ENCODE results near the gene GABRQ.
A peak's percentile ranks its signal among the peaks of the same experiment; 100 is the strongest.

Gene GABRQ

DNA sequence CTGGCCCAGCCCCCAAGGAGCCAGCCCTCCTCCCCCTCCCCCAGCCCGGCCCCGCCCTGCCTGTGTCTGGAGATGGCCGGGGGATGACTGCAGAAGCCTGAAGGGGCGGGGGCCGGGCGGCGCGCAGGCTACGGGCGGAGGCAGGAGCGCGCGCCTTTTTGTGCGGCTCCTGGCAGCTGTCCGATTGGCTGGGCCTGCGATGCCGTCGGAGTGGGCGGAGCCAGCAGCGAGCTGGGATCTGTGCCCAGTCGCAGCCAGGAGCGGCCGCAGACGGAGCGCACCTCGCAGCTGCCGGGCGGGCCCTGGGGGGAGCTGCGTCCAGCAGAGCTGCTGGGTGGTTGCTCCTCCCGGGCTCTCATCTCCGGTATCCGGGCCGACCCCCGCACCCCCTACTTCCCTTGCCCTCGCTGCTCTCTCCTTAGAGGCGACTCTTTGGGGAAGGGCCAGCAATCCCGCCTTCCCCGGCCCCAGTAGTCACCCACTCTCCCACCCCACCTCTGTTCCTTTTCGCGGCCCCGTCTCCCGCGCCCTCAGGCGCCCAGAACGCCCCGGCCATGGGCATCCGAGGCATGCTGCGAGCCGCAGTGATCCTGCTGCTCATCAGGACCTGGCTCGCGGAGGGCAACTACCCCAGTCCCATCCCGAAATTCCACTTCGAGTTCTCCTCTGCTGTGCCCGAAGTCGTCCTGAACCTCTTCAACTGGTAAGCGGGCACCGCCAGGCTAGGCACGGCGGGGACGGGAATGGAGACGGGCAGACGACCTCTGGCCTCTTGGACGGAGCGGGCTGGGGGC is at the start of gene GABRQ:
GABRQ (plus strand) TSS at position 247 of the 794 bp plus-strand sequence; CDS start at position 555, 308 bp downstream.
- DNase-seq, result no peak

DNA sequence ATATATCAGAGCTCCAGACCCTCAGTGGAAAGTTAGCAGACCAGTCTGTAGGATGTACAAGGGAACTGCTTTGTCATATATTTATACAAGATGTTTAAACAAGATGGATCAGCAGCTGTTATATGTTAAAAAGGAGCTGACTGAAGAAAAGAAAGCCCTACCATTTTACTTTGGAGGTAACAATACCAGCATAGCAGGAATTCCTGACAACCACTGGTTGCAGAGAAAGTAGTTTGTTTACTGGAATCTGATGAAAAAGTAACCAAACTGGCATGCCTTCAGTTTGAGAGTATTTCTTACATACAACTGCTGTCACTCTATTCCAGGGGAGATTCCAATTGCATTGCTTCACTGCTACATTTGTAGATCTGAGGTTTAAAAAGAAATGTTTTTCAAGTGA is 49.5 kb upstream of the GABRQ start:
- DNase-seq, result no peak

DNA sequence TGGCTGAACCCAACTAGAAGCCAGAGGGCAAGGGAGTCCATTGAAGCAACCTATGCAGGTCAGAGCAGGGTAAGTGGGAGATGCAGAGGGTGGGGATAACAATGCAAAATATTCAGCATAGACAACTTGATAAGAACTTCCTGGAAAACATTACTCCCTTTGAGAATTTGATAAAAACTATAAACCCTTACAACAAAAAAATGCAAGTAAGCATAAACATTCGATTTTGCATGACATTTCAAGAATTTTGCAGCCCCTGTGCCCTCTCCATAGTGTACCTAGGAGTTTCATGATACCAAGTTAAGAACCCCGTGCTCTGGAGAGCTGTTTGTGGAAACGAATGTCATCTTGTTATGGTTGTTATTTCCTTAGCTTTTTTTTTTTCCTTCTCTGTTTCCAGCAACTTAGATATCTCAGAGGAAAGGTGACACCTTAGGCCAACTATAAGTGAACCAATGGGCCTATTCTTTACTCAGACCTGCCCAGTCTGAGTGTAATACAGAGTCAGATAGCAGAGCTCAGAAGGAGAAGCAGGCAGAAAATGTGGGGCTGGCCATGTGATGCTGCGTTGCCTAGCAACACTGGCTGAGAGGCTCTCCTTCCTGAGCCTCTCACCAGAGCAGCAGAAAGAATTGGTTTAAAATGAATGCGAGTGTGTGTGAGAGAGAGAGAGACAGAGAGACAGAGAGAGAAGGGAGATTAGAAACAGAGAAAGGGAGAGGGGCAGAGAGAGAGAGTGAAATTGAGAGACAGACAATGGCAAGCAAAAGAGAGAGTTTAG is 36.7 kb upstream of the GABRQ start:
- DNase-seq, result no peak

DNA sequence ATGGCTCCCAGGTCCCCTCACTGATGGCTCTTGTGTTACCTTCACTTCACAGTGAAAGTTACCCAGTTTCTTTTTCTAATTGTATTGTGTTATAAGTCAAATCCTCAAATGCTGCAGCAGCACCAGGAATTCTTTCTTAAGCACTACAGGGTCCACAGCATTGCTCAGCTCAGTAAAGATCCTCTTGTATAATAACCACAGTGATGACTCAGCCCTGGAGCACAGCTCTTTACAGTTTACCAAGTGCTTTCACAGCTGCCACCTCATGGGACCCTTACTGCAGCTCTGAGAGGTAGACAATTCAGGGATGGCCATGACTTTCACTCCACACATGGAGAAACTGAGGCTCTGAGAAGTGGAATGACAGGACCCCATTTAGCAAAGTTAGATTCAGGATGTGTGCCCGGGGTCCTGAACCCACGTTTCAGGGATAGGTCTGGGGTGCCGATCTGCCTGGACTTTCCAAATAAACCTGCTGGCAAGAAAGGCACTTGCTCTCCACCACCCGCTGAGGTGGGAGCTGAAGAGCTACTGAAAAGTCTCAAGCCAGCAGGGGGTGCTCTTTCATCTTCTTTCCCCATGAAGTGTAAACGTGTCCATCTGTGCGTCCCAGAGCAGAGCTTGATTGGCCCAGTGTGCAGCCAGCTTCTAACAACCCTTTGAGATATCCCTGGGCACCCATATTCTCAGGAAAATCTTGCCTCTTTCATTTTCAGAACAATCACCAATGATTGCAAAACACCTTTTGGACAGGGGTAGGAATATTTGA is 35.7 kb upstream of the GABRQ start:
- no peak for DNase-seq

DNA sequence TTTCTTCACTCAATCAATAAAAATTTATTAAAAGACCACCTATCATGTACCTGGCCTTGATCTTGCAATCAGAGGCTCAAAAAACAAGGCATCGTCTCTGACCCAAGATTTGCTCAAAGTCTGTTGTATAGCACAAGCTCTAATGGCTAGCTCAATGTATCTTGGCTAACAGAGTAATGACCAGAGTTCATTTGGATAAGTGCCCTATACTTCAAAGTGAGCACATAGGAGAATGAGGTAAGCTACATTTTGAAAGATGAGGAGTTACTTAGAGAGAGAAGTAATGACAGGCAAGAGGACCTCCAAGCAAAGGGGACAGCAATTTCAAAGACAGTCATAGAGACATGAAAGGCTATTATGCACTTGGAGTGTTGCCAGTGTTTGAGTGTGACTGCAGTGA is 22.9 kb upstream of the GABRQ start:
- no peak for DNase-seq

DNA sequence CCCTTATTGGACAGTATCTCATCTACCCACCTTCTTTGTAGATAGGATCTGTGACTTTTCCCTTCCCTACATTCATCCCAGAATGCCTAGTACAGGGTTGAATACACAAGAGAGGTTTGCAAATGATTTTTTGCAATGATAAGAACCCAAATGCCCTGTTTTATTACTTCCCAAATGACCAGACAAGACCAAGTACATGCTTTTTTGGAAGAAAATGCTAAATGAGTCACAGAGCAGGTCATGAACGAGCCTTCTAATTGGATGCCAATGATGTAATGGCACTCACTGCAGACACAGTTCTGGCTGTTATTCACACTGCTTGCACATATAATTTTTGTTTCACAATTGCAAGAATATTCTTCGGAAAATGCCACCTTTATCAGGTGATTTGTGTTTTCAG is 17.8 kb upstream of the GABRQ start:
- DNase-seq, result no peak

DNA sequence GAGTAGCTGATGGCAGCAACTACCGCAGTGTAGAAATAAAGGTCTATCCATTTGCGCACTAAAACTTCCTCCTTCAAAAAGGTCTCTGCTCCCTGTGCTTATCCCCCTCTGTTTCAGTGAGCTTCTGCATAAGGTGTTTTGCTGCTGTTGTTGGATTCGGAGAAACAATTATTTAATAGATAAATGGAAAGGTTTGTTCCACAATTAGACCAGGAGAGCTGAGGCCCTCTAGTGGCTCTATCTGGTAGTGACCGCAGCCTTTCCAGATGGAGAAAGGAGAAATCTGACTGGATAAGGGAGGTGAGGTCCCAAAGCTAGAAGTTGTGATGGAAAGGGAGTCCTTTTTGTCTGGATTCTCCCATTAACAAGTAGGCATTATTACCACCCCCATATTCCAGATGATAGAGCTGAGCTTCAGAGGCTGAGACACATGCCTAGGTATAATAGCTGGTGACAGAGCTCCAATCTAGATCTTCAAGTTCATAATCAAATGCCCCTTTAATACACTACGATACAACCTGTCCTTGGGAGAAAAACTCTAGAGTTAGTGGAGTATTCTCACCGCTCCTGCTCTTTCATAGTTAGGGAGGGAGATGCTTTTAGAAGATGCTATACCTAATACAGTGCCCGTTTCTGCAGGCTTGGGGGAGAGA is 5.1 kb upstream of the GABRQ start:
- DNase-seq, result peak in 2 of 4 experiments; percentile 0 to 4

DNA sequence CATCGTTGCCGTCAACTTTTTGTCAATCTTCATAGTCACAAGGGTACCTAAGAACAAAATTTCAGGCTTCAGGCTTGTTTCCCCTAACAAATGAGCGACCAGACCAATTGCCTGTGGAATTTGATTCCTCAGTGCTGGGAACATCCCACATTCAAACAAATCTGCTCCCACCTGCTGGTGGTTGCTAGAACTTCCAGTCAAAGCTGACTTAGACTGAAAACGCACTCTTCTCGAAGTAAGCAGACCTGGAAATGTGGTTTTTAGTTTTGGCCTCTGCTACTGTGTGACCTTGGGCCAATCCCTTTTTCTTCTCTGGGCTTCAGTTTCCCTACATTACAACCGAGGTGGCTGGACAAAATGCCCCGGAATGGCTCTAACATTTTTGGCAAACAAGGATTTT is 1.8 kb upstream of the GABRQ start:
- DNase-seq, result no peak

DNA sequence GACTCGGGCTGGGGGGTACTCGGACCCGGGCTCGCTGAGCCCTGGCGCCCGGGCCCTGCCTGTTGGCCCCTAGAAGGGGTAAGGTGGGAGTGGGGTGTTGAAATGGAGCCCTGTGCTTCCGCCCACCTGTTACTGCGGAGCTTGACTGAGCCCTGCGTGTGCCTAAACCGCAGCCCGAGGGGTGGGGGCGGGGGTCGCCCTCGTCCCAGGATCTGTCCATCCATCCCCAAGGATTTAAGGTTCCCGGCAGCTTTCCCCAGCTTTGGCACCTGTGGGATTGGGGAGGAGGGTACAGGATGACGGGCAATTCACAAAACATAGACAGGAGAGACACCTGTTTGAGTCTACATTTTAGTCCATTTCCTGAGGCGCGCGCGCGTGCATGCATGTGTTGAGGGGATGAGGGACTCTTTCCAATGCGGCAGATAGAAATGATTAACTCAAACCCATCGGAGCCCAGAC is 779 bp downstream of the GABRQ start:
- no peak for DNase-seq

DNA sequence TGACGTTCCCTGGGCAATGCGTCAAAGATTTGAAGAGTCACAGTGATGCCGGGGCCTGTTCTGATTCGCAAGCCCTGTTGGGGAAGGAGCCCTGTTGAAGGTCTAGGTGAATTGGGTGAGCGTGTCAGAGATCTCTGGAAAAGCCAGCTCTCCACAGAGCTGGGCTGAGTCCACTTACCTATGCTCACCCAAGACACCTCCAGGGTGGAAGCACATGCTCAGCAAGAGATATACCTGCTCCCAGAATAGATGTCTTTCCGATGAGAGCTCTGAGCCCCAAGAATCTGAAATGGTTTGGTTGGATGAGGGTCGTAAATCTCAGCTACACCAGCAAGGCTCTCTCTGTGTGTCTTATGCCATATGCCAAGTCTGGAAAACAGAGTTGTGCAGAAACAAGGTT is 1.7 kb downstream of the GABRQ start:
- no peak for DNase-seq

DNA sequence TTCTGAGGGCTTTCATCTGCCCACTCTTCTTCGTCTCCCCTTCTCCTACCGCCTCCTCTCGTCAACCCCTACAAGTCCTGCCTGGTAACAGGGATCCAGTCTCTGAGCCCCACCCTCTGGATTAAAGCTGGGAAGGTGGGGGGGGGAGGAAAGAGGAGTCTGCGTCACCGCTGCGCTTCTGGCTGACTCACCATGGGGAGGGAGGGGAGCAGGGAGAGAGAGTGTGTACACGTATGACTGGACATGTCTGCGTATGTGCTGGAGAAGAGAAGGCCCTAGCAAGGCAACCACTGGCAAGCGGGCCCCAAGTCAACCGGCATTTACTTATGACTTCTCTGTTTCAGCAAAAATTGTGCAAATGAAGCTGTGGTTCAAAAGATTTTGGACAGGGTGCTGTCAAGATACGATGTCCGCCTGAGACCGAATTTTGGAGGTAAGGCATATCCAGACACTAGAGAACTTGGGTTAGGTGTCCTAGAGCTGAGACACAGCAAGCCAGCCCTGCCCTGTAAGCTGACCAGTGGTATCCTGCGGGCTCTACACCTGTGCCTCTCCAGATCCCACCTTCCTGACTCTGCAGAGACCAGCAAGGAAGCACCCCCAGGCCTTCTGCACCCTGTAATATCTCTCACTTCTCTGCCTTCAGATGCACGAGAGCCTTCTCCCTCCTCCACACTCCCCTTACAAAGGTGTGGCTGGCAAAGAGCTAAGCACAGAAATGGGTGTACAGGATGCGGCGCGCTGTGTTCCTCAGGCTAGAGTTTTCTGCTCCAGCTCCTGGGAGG is 2.5 kb downstream of the GABRQ start:
- DNase-seq, result no peak

DNA sequence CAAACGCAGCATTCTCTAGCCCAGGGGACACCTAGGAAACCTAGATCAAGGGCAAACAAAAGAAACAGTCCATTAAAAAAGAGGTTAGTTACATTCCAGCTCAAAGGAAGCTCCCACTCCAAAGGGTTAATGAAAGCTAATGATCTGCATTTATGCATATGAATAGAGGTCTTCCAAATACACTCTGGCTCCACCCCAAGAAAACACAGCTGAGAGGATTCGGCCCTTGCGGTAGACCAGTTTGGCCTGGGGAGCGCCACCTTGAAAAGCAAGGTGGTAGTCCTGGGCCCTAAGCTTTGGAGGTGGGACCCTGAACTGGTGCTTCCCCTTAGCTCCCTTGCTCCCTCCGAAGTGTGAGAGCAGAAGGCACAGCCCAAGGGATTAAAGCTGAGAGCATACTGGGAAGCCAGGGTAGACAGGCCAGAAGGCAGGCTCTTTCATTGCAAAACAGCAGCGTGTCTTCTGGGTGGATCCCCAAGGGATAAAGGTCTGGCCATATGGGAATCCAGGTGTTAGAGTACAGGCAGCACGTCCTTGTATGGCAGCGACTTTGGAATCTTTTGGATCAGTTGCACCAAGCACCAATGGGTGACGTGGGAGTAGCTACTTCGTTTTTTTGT is 3.7 kb downstream of the GABRQ start:
- DNase-seq, result no peak

DNA sequence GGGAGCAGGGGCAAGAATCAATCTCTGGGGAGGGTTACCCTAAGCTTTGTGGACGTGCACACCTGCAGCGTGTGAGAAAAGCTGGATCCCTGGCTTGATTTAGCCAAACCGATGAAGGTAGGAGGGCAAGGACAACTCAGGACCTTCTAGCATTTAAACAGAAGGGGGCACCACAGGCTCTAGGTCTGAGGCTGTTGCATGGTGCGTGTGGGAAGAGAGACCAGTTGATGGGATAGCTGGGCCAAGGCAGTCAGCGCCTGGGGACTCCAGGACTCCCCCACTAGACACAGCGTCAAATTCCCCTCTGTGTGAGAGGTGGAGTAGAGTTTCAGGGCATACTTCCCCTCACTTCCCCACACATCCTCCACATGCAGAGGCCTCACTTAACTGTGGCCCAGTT is 4.3 kb downstream of the GABRQ start:
- no peak for DNase-seq

DNA sequence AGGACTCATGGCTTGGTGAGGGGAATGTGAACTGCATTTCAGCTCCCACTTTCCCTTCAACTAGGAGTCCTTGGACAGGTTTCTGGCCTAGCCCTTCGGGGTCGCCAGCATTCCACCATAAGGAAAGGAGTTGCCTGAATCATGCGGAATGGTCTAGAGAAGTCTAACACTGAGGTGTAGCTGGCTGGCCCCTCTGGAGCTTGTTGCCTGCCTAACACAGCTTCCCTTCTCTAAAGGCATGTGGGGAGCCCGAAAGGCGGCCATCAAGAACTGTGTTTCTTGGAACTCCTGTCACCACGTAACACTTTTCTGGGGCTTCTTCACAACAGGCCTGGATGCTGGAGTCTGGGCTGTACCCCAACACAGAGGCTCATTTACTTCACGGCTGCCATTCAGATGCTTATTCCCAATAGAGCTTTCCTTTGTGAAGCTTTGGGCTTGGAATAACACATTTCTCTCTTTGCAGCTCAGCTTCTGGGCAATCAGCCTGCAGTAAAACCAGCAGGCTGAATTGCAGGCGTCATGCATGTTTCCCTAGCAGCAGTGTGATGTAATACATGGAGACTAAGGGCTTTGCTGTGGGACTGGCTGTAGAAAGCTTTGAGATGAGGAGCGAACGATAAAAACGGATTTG is 5.4 kb downstream of the GABRQ start:
- no peak for DNase-seq

DNA sequence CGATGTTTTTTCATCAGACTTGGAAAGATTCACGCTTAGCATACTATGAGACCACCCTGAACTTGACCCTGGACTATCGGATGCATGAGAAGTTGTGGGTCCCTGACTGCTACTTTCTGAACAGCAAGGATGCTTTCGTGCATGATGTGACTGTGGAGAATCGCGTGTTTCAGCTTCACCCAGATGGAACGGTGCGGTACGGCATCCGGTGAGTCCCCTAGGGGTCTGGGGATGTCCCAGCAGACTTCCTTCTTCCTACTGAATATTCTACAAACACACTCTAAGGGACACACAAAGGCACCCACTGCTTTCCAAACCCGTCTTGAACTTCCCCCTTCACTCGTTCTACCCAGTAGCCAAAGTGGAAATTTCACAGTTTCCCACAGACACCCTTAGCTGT is 9.3 kb downstream of the GABRQ start:
- no peak for DNase-seq

DNA sequence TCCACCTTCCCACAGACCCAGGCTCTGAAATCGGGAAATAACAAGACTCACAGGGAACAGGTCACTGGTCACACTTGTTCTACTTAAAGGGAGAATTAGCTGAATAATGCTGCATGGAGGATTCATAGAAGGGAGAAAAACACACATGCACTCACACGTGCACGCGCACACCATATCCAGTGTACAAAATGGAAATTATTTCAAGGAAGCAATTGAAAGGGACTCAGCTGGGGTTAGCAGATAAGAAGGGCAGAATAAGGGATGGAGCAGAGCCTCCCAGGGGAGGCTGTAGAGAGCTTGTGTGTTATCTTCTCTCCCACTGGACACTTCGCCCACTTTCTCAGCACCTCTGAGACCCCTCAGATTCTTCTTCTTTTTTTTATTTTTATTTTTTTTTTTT is 10.3 kb downstream of the GABRQ start:
- no peak for DNase-seq

DNA sequence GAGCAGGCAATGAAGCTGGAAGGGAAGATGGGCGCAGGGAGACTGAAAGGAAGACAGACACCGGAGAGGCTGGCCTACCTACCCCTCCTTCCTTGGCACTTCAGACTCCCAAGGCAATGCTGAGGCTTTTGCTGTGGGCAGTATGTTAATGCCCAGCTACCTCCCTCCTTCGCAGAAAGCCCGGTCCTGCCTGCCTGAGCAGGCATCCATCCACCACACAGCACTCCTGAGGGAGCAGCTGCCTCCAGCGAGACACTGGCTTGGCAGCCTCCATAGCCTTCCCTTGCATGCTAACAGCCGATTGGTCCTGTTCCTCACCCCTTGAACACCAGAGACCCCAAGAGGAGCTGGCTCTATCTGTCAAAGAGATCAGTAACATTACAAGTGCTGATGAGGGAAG is 14.4 kb downstream of the GABRQ start:
- no peak for DNase-seq

DNA sequence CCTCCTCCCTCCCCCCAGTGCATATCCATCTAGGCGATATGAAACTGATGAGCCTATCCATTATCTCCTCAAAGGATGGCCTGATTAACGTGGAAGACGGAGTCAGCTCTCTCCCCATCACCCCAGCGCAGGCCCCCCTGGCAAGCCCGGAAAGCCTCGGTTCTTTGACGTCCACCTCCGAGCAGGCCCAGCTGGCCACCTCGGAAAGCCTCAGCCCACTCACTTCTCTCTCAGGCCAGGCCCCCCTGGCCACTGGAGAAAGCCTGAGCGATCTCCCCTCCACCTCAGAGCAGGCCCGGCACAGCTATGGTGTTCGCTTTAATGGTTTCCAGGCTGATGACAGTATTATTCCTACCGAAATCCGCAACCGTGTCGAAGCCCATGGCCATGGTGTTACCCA is 14.8 kb downstream of the GABRQ start:
- no peak for DNase-seq

DNA sequence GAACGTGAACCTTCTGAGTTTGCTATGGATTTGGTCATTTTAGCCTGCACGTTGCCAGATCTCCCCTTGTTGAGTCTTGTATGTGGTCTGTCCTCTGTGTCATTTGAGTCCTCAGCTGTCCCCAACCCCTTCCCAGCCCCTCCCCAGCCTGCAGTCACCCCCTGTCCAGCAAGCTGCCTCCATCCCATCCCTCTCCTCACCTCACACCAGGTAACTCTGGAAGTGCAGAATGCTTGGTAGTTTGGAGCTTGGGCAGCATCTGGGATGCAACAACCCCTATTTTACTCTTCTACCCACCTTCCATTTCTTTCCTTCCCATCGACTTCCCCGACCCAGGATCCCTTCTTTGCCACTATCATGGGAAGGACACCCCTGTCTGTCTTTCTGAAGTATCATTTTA is 18.4 kb downstream of the GABRQ start:
- DNase-seq, result no peak

DNA sequence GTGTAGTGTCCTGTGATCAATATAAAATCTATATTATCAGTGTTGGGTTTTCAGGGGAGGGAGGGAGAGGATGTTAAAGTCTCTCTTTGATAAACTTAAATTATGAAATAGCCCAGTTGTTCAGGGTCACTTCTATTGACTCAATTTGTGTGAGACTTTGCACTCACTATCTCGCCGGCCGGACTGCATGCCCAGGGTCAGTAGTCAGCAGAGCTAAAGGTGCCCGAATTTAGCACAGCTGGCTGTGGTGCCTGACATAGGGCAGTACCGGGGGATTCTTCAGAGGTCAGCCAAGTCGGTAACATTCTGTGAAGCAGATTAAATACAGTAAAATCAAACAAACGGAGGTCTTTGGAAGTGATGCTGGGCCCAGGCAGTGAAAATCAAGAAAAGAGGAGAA is 19.2 kb downstream of the GABRQ start:
- DNase-seq, result no peak

DNA sequence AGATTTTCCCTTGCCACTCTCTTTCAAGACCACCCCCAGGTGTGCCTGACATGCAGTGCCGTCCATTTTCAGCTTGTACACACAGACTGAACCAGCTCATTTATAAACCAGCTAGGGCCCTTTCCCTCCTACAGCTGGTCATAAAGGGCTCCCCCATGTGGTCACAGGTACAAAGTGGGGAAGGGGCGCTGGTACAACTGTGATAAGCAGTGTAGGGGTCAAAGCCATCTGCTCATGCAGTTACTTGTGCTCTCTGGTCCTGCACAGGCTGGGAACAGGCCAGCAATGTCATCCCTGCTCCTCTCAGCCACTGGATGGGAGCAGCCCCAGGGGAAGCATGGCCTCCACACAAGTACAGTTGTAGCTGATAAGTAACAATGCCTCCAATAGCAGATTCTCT is 20.6 kb downstream of the GABRQ start:
- DNase-seq, result no peak
